ENCODE results near the gene ZNF124.
"Not testable (repeated sequence)": the region's sequence is repeated elsewhere in the genome, so short reads cannot be mapped to it uniquely, and the experiment has no call there.

DNA sequence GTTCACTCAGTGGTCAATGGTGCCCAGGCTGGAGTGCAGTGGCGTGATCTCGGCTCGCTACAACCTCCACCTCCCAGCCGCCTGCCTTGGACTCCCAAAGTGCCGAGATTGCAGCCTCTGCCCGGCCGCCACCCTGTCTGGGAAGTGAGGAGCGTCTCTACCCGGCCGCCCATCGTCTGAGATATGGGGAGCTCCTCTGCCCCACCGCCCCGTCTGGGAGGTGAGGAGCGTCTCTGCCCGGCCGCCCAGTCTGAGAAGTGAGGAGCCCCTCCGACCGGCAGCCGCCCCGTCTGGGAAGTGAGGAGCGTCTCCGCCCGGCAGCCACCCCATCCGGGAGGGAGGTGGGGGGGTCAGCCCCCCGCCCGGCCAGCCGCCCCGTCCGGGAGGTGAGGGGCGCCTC lies 48.5 kb upstream of the ZNF124 start:
- TF ChIP-seq EZH2 (IDR thresholded peaks at IDR 0.05; ENCODE audit: borderline replicate concordance, insufficient read depth, low read depth, low read length, poor library complexity, severe bottlenecking): not testable (repeated sequence)
- TF ChIP-seq, protein P1, sequence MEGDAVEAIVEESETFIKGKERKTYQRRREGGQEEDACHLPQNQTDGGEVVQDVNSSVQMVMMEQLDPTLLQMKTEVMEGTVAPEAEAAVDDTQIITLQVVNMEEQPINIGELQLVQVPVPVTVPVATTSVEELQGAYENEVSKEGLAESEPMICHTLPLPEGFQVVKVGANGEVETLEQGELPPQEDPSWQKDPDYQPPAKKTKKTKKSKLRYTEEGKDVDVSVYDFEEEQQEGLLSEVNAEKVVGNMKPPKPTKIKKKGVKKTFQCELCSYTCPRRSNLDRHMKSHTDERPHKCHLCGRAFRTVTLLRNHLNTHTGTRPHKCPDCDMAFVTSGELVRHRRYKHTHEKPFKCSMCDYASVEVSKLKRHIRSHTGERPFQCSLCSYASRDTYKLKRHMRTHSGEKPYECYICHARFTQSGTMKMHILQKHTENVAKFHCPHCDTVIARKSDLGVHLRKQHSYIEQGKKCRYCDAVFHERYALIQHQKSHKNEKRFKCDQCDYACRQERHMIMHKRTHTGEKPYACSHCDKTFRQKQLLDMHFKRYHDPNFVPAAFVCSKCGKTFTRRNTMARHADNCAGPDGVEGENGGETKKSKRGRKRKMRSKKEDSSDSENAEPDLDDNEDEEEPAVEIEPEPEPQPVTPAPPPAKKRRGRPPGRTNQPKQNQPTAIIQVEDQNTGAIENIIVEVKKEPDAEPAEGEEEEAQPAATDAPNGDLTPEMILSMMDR (IDR thresholded peaks at IDR 0.05): not testable (repeated sequence)

Data from B cell (primary cell).